DND-41 (cell line): Measurements from ENCODE around the gene ADPRH.

Experiments used
- ATAC-seq: fragments of 200-7000 bp; cut with Tn5 transposase; 3 replicates; pipeline ENCODE4 v1.9.1; 2021; ENCODE audit warnings: low read depth; ENCODE audit not compliant: insufficient read depth
- DNase-seq: peaks from one replicate; pipeline ENCODE4 v3.0.0-alpha.2; 2020
- H2AFZ ChIP-seq: 2 replicates; pipeline ENCODE4 v1.6.0; 2012; ENCODE audit warnings: low read depth, low read length
- H3K27ac ChIP-seq: 2 replicates; pipeline ENCODE4 v1.5.1; 2012; ENCODE audit warnings: low read length, inconsistent platforms
- H3K27me3 ChIP-seq: fragments of 200-600 bp; sonication (generic); 2 replicates; pipeline ENCODE4 v1.6.0; 2012; ENCODE audit warnings: low read length, mild to moderate bottlenecking, inconsistent platforms; ENCODE audit not compliant: insufficient read depth, poor library complexity
- H3K36me3 ChIP-seq: 2 replicates; pipeline ENCODE4 v1.5.1; 2012; ENCODE audit warnings: low read length, inconsistent platforms; ENCODE audit not compliant: insufficient read depth
- H3K4me1 ChIP-seq: 2 replicates; pipeline ENCODE4 v1.5.1; 2012; ENCODE audit warnings: mild to moderate bottlenecking, low read length; ENCODE audit not compliant: insufficient read depth
- H3K4me2 ChIP-seq: 2 replicates; pipeline ENCODE4 v1.6.0; 2012; ENCODE audit warnings: mild to moderate bottlenecking, moderate library complexity, low read length, inconsistent platforms; ENCODE audit not compliant: insufficient read depth
- H3K4me3 ChIP-seq, 2 experiments: fragments of 200-600 bp in 1 of 2; shearing (Covaris generic) in 1 of 2; 2 replicates each; pipeline ENCODE4 v1.5.1; 2012 to 2016; ENCODE audit warnings: inconsistent platforms in 2 of 2, low read length in 2 of 2, mild to moderate bottlenecking in 2 of 2, low read depth in 1 of 2, moderate library complexity in 1 of 2
- H3K79me2 ChIP-seq: 2 replicates; pipeline ENCODE4 v1.6.0; 2012; ENCODE audit warnings: low read length, inconsistent platforms; ENCODE audit not compliant: insufficient read depth
- H3K9ac ChIP-seq: 2 replicates; pipeline ENCODE4 v1.6.0; 2012; ENCODE audit warnings: low read depth, mild to moderate bottlenecking, inconsistent platforms, low read length, moderate library complexity
- H3K9me3 ChIP-seq: 2 replicates; pipeline ENCODE4 v1.5.1; 2012; ENCODE audit warnings: low read length, moderate library complexity, mild to moderate bottlenecking, inconsistent platforms; ENCODE audit not compliant: insufficient read depth, severe bottlenecking
- H4K20me1 ChIP-seq: 2 replicates; pipeline ENCODE4 v1.6.0; 2012; ENCODE audit warnings: low read length; ENCODE audit not compliant: insufficient read depth
- EZH2 ChIP-seq: IDR thresholded peaks from 3 replicates; pipeline ENCODE4 v1.6.1; 2012; ENCODE audit warnings: borderline replicate concordance, low read depth, mild to moderate bottlenecking, moderate library complexity, low read length, inconsistent platforms; ENCODE audit not compliant: severe bottlenecking
- TF ChIP-seq, protein P1 (sequence below): IDR thresholded peaks from 2 replicates; pipeline ENCODE4 v1.5.1; 2012; ENCODE audit warnings: borderline replicate concordance, low read length, moderate library complexity, mild to moderate bottlenecking; ENCODE audit not compliant: poor library complexity, severe bottlenecking; ENCODE audit errors: extremely low read depth

Gene ADPRH

GRCh38 chr3:119598410-119599098 lies 19.3 kb downstream of the ADPRH start:
- Histone ChIP-seq H3K4me3 (no peak overlapping the region), H3K9me3 (no peaks in the 10 kb centered on the region), H3K27ac (no peak overlapping the region), H4K20me1 (no peaks in the 10 kb centered on the region), H3K36me3 (no peaks in the 10 kb centered on the region), H3K27me3 (no peaks in the 10 kb centered on the region), H2AFZ (no peak overlapping the region), H3K9ac (no peak overlapping the region), H3K4me1 (no peaks in the 10 kb centered on the region), H3K4me2 (no peak overlapping the region), H3K79me2 (no peaks in the 10 kb centered on the region)
- TF ChIP-seq, protein P1, sequence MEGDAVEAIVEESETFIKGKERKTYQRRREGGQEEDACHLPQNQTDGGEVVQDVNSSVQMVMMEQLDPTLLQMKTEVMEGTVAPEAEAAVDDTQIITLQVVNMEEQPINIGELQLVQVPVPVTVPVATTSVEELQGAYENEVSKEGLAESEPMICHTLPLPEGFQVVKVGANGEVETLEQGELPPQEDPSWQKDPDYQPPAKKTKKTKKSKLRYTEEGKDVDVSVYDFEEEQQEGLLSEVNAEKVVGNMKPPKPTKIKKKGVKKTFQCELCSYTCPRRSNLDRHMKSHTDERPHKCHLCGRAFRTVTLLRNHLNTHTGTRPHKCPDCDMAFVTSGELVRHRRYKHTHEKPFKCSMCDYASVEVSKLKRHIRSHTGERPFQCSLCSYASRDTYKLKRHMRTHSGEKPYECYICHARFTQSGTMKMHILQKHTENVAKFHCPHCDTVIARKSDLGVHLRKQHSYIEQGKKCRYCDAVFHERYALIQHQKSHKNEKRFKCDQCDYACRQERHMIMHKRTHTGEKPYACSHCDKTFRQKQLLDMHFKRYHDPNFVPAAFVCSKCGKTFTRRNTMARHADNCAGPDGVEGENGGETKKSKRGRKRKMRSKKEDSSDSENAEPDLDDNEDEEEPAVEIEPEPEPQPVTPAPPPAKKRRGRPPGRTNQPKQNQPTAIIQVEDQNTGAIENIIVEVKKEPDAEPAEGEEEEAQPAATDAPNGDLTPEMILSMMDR: no peak
- no peak for TF ChIP-seq EZH2
- ATAC-seq (no peak), DNase-seq (no peak)

- Histone ChIP-seq H3K27me3 (no peaks in the 10 kb centered on the region), H3K36me3 (no peaks in the 10 kb centered on the region), H2AFZ (no peak overlapping the region), H3K4me2 (no peak overlapping the region), H4K20me1 (no peaks in the 10 kb centered on the region), H3K9ac (no peak overlapping the region), H3K27ac (no peak overlapping the region), H3K4me1 (no peaks in the 10 kb centered on the region), H3K79me2 (no peaks in the 10 kb centered on the region), H3K4me3 (no peak overlapping the region), H3K9me3 (no peaks in the 10 kb centered on the region)
- TF ChIP-seq, protein P1: no peak
- no peak for TF ChIP-seq EZH2
- ATAC-seq (no peak), DNase-seq (no peak)
Observed at GRCh38 chr3:119599558-119600174, 20.4 kb downstream of the ADPRH start.

DNA sequence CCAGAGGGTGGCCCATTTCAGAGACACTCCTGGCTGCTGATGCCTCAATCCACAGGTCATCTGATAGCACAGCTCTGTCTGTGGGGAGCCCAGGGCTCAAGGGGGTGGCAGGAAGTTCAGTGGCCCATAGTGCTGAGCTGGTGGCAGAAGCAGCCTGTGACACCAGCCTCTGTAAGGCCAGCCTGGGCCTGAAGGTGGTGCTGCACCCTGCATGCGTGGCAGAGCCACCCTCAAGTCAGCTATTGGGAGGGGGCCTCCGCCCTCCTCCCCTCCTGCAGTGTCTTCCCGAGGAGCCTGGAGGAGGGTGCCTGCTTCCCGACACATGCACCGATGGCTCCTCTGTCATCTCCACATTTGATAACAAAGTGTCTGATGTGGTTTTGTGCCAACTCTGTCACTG lies 21.4 kb downstream of the ADPRH start:
- Histone ChIP-seq H3K79me2 (no peaks in the 10 kb centered on the region), H3K27ac (no peak overlapping the region), H3K9ac (no peak overlapping the region), H2AFZ (no peak overlapping the region), H3K4me1 (no peaks in the 10 kb centered on the region), H3K4me3 (no peak overlapping the region), H3K9me3 (no peaks in the 10 kb centered on the region), H3K27me3 (no peaks in the 10 kb centered on the region), H3K4me2 (no peak overlapping the region), H3K36me3 (no peaks in the 10 kb centered on the region), H4K20me1 (no peaks in the 10 kb centered on the region)
- ATAC-seq: peak; percentile 72
- no peak for TF ChIP-seq EZH2
- TF ChIP-seq, protein P1: peak; percentile 45
- peak; percentile 9 for DNase-seq
